Type B pancreatic cell (in vitro differentiated cells): Measurements from ENCODE around the gene MALSU1. TPM values are rescaled to one million over a fixed set of nuclear protein-coding genes. Genes with fewer than 3 reads are reported as not detected.

Experiments used
- DNase-seq: peaks from one replicate; pipeline ENCODE4 v3.0.0; 2021; ENCODE audit warnings: mixed read lengths; ENCODE audit not compliant: unreplicated experiment; ENCODE audit errors: extremely low spot score
- H3K27ac Mint-ChIP-seq: 2 replicates; pipeline ENCODE4 v1.8.0; 2021; ENCODE audit warnings: mild to moderate bottlenecking, mixed read lengths
- H3K27me3 Mint-ChIP-seq: 2 replicates; pipeline ENCODE4 v1.8.0; 2021; ENCODE audit warnings: mixed read lengths
- H3K36me3 Mint-ChIP-seq: 2 replicates; pipeline ENCODE4 v1.8.0; 2021; ENCODE audit warnings: mixed read lengths
- H3K4me1 Mint-ChIP-seq: one replicate; pipeline ENCODE4 v1.8.0; 2021; ENCODE audit warnings: mixed read lengths; ENCODE audit not compliant: unreplicated experiment
- H3K4me3 Mint-ChIP-seq: 2 replicates; pipeline ENCODE4 v1.8.0; 2021; ENCODE audit warnings: mild to moderate bottlenecking, mixed read lengths
- H3K9me3 Mint-ChIP-seq: 2 replicates; pipeline ENCODE4 v1.8.0; 2021; ENCODE audit warnings: mixed read lengths
- CTCF ChIP-seq: fragments of 200-600 bp; sonication (generic); conservative IDR thresholded peaks from 2 replicates; pipeline ENCODE4 v1.5.0; 2021; ENCODE audit warnings: antibody characterized with exemption, mild to moderate bottlenecking
- total RNA-seq: library from RNA; stranded (reverse); gene quantifications from 2 replicates; pipeline ENCODE4 v1.2.1, GENCODE V29; 2021; ENCODE audit warnings: low replicate concordance

MALSU1 gene
- total RNA-seq, 1 donor from 2014 or later: 50.5 TPM

GRCh38 chr7:23343102-23343501 is 44.0 kb downstream of the MALSU1 start:
- Mint-ChIP-seq H3K4me3 (no peak overlapping the region), H3K27ac (no peak overlapping the region), H3K36me3 (peaks cover 56% of the 10 kb centered on the region), H3K4me1 (peaks cover 13% of the 10 kb centered on the region), H3K27me3 (no peaks in the 10 kb centered on the region), H3K9me3 (no peaks in the 10 kb centered on the region)
- no peak for TF ChIP-seq CTCF
- no peak for DNase-seq

- Mint-ChIP-seq H3K27me3 (no peaks in the 10 kb centered on the region), H3K4me3 (no peak overlapping the region), H3K27ac (no peak overlapping the region), H3K4me1 (peaks cover 13% of the 10 kb centered on the region), H3K9me3 (no peaks in the 10 kb centered on the region), H3K36me3 (peaks cover 58% of the 10 kb centered on the region)
- no peak for DNase-seq
- TF ChIP-seq CTCF: no peak
Measured at GRCh38 chr7:23343806-23344475, 44.8 kb downstream of the MALSU1 start.

- peaks cover 20% of the 10 kb centered on the region for H3K4me1 Mint-ChIP-seq
- DNase-seq: no peak
- H3K36me3 Mint-ChIP-seq: peaks cover 57% of the 10 kb centered on the region
- no peak overlapping the region for H3K27ac Mint-ChIP-seq
- no peaks in the 10 kb centered on the region for H3K9me3 Mint-ChIP-seq
- no peaks in the 10 kb centered on the region for H3K27me3 Mint-ChIP-seq
- no peak overlapping the region for H3K4me3 Mint-ChIP-seq
- TF ChIP-seq CTCF: no peak
Measured at GRCh38 chr7:23345601-23346000, 46.5 kb downstream of the MALSU1 start.

GRCh38 chr7:23346316-23346715 is 47.2 kb downstream of the MALSU1 start:
- Mint-ChIP-seq H3K27me3 (no peaks in the 10 kb centered on the region), H3K36me3 (peaks cover 55% of the 10 kb centered on the region), H3K4me1 (peaks cover 27% of the 10 kb centered on the region), H3K27ac (no peak overlapping the region), H3K4me3 (no peak overlapping the region), H3K9me3 (no peaks in the 10 kb centered on the region)
- DNase-seq: no peak
- no peak for TF ChIP-seq CTCF

GRCh38 chr7:23347033-23347681 is 48.0 kb downstream of the MALSU1 start:
- peaks cover 34% of the 10 kb centered on the region for H3K4me1 Mint-ChIP-seq
- peaks cover 53% of the 10 kb centered on the region for H3K36me3 Mint-ChIP-seq
- H3K4me3 Mint-ChIP-seq: peak overlapping the region; percentile 20
- no peaks in the 10 kb centered on the region for H3K9me3 Mint-ChIP-seq
- H3K27ac Mint-ChIP-seq: peak overlapping the region; percentile 60
- TF ChIP-seq CTCF: no peak
- H3K27me3 Mint-ChIP-seq: no peaks in the 10 kb centered on the region
- DNase-seq: no peak
